Measurements from ENCODE around the gene GADD45B. TPM values are rescaled to one million over a fixed set of nuclear protein-coding genes. Genes with fewer than 3 reads are reported as not detected.
A peak's percentile ranks its signal among the peaks of the same experiment; 100 is the strongest.

GADD45B gene
- total RNA-seq, 1 donor from 2014 or later, result 31.1 TPM

DNA sequence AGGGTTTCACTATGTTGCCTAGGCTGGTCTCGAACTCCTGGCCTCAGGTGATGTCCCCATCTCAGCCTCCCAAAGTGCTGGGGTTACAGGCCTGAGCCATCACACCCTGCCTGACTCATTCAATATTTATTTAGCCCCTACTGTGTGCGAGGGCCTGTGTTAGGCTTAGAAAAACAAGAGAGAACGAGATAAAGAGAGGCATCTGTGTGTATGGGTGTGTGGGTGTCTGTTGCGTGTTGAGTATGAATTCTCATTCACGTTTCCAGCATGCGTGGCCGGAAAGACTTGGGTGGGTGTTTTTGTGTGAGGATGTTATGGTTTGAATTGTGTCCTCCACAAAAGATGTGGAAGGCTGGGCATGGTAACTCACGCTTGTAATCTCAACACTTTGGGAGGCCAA lies 9.5 kb downstream of the GADD45B start:
- TF ChIP-seq CTCF (conservative IDR thresholded peaks at IDR 0.05), result no peak
- Mint-ChIP-seq H3K27ac (no peak overlapping the region), H3K36me3 (no peaks in the 10 kb centered on the region), H3K27me3 (peaks cover 32% of the 10 kb centered on the region), H3K4me1 (ENCODE audit: unreplicated experiment) (no peaks in the 10 kb centered on the region), H3K4me3 (no peak overlapping the region), H3K9me3 (peaks cover 4% of the 10 kb centered on the region)
- no peak for DNase-seq (ENCODE audit: extremely low spot score, unreplicated experiment)

DNA sequence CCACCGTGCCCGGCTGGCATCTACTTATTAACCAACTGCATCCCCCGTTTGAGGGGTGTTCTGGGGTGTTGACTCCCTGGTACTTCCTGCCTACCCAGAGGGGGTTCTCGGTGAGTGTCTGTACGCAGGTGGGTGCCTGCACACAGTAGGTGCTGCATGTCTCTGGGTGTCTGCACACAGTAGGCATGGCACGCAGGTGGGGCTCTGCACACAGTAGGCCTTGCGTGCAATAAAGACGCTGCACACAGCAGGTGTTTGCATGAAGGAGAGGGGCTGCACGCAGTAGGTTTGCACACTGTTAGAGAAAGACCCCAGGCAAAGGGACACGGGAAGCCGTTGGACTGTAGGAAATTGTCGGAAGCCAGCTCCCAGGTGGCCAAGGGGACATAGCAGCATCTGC lies 11.2 kb downstream of the GADD45B start:
- no peak for TF ChIP-seq CTCF (conservative IDR thresholded peaks at IDR 0.05)
- Mint-ChIP-seq H3K9me3 (peaks cover 4% of the 10 kb centered on the region), H3K27ac (no peak overlapping the region), H3K36me3 (no peaks in the 10 kb centered on the region), H3K4me3 (no peak overlapping the region), H3K4me1 (ENCODE audit: unreplicated experiment) (no peaks in the 10 kb centered on the region), H3K27me3 (peaks cover 27% of the 10 kb centered on the region)
- DNase-seq (ENCODE audit: extremely low spot score, unreplicated experiment), result no peak

- Mint-ChIP-seq H3K36me3 (no peaks in the 10 kb centered on the region), H3K9me3 (peaks cover 4% of the 10 kb centered on the region), H3K27me3 (peaks cover 27% of the 10 kb centered on the region), H3K27ac (no peak overlapping the region), H3K4me1 (ENCODE audit: unreplicated experiment) (no peaks in the 10 kb centered on the region), H3K4me3 (no peak overlapping the region)
- no peak for DNase-seq (ENCODE audit: extremely low spot score, unreplicated experiment)
- TF ChIP-seq CTCF (conservative IDR thresholded peaks at IDR 0.05), result no peak
Measured at GRCh38 chr19:2487842-2488241, 11.9 kb downstream of the GADD45B start.

DNA sequence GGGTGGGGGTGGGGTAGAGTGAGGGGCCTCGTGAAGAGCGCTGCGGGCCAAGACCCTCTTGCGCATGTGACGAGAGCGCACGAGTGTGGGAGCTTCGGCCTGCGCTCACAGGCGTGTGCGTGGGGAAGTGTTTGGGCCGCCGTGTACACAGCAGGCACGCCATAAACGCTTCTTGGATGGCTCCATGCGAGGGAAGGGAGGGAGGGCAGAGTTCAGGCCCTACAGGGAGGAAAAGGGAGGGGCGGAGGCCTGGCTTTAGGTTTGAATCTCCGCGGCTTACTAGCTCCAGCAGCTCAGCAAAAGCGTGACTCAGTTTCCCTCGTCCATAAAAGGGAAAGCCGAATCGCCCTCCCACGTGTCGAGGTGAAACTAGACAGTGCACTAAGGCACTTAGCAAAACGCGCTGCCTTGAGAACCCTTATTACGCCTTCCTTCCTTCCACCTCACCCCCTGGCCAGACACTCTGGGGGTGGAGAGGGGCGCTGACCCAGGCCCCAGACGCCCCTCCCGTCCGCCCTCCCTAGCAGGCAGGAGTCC lies 12.5 kb downstream of the GADD45B start:
- Mint-ChIP-seq H3K4me1 (ENCODE audit: unreplicated experiment) (peaks cover 1% of the 10 kb centered on the region), H3K36me3 (no peaks in the 10 kb centered on the region), H3K27ac (no peak overlapping the region), H3K9me3 (no peaks in the 10 kb centered on the region), H3K27me3 (peaks cover 27% of the 10 kb centered on the region), H3K4me3 (no peak overlapping the region)
- no peak for DNase-seq (ENCODE audit: extremely low spot score, unreplicated experiment)
- TF ChIP-seq CTCF (conservative IDR thresholded peaks at IDR 0.05), result no peak

- TF ChIP-seq CTCF (conservative IDR thresholded peaks at IDR 0.05), result no peak
- no peaks in the 10 kb centered on the region for H3K9me3 Mint-ChIP-seq
- H3K36me3 Mint-ChIP-seq, result no peaks in the 10 kb centered on the region
- no peak for DNase-seq (ENCODE audit: extremely low spot score, unreplicated experiment)
- H3K4me1 Mint-ChIP-seq (ENCODE audit: unreplicated experiment), result peaks cover 8% of the 10 kb centered on the region
- H3K27ac Mint-ChIP-seq, result no peak overlapping the region
- peak overlapping the region; percentile 54 for H3K4me3 Mint-ChIP-seq
- H3K27me3 Mint-ChIP-seq, result peaks cover 30% of the 10 kb centered on the region
Measured at GRCh38 chr19:2488942-2489731, 13.2 kb downstream of the GADD45B start.
